ENCODE results near the gene FAM227B.
"Not testable (repeated sequence)": the region's sequence is repeated elsewhere in the genome, so short reads cannot be mapped to it uniquely, and the experiment has no call there.

FAM227B gene, protein sequence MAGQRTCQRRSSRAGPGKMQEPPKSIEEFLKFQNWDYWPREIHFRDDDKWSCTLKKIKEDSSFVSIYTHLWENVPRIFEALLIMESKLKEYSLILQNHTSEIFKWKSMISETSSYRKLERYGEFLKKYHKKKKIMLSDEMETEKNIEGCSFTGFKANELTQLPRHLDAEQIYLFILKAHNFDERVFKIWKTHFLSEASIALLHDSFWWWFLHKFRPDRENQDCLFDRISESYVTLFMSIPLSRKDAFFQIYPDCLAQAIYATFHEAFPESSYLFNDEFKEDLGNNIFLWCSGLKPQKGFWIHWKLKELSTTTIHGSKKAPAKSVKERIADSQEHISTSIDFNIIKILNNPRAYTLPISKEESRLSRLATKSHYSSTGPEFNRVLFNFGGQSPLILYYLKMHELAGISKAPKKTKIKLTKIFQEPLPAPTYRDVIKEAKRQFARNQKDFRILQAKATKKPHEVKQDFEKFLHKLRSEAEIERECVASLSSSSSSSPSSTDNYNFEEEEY

DNA sequence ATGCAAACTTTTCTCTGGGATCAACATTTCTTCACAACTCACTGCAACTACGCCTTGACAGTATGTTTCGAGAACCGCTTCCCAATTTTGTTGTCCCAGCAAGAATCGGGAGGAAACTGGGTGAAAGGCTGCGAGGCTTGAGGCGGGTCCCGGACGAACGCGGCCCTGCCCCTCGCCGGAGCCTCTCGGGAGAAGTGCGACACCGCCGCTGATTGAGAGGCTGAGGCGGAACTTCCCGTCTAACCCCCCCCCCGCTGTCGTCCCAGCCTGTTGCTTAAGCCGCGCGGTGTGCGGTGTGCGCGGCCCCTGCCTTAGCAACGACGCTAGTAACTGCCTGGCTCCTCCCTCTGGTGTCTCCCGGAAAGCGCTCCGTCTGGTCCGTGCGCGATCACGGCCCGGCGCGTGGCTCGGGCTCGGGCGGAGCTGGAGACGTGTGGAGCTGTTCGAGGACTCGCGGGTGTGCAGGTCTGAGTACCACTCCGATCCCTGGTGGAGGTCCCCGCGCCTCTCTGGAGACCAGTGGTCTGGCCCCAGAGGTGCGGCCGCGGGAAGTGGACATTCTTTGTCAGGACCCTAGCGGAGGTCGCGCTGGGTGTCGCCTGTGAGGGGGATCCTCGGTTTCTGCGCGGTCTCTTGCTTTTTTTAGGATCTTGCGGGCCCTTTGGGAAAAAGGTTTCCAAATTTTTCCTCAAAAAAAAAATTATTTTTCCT, at the start of gene FAM227B, which contains the start of gene DTWD1:
Gene FAM227B, minus strand, starts transcription at position 161 of the 711 bp plus-strand sequence. CDS start 5,647 bp downstream, outside the sequence.
Gene DTWD1, plus strand, starts transcription at position 391 of the 711 bp plus-strand sequence. CDS start 4,120 bp downstream, outside the sequence.
- DNase-seq (ENCODE audit: low spot score): peak; percentile 95

DNA sequence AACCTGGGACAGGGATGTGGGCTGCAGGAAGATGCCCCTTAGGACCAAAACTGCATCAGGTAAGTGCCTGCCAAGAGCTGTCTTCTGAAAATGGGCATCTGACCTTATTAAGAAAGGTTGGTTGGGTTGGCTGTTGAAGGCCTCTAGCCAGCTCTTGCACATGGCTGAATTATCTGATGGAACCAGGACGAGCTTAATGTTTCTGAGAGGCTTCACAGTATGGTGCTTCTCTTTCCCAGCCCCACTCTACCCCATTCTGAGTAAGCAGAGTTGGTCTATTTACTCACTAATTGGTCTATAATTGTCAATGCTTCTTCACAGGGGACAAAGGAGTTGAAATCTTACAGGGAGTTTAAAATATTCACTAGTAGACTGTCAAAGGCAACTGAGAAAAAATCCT, 48.7 kb upstream of the FAM227B start:
- no peak for DNase-seq (ENCODE audit: low spot score)

DNA sequence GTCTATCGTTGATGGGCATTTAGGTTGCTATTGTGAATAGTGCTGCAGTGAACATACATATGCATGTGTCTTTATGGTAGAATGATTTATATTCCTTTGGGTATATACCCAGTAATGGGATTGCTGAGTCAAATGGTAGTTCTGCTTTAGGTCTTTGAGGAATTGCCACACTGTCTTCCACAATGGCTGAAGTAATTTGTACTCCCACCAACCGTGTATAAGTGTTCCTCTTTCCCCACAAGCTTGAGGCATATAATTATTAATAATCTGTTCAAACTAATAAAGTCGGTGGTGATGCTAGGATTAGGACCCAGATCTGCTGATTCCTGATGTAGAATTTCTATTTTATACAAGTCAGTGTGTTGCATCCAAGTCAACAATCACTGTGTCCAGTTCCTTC, 45.9 kb upstream of the FAM227B start:
- DNase-seq (ENCODE audit: low spot score): not testable (repeated sequence)

DNA sequence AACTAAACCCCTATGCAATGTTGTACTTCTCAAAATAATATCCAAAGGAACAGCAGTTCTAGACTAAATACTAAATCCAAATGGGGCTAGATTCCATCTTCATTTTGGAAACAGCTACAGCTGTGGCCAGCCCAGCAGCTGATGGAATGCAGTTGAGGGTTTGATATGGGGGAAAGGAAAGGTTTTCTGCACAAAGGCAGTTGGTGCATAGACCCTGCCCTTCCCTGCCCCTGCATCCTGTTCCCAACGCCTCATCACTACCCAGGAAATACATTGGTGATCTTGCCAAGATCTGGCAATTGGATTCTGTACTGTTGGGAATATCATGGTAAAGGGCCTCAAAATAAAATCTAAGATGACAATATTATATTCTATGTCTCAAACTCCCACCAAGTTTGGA, 44.1 kb upstream of the FAM227B start:
- no peak for DNase-seq (ENCODE audit: low spot score)

DNA sequence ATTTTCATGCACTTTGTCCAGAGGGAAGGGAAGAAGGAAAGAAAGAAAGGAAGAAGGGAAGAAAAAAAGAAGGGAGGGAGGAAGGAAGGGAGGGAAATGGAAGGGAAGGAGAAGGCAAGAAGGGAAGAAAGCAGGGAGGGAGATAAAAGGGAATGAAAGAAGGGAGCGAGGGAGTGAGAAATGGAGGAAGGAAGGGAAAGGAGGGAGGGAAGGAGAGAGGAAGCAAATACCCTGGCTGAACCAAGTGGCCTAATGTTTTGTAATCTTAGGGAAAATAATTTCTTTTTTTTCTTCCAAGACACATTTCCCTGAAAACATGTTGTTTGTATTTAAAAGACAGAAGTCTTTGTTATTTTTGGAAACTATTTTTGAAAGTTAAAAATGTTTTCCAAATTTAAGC, 36.1 kb upstream of the FAM227B start:
- no peak for DNase-seq (ENCODE audit: low spot score)

DNA sequence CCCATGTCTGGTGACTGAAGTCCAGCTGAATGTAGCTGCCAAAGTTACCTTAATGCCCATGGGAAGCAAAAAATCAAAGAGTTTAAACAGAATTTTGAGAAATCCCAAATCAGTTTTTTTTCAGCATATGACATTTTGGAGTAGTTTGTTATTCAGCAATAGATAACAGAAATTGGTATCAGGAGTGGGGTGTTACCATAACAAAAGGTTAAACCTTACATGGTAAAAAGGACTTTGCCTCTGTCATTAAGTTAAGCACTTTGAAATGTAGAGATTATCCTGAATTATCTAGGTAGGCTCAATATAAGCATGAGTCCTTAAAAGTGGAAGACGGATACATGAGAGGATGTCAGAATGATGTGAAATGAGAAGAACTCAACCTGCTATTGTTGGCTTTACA, 32.3 kb upstream of the FAM227B start:
- no peak for DNase-seq (ENCODE audit: low spot score)

DNA sequence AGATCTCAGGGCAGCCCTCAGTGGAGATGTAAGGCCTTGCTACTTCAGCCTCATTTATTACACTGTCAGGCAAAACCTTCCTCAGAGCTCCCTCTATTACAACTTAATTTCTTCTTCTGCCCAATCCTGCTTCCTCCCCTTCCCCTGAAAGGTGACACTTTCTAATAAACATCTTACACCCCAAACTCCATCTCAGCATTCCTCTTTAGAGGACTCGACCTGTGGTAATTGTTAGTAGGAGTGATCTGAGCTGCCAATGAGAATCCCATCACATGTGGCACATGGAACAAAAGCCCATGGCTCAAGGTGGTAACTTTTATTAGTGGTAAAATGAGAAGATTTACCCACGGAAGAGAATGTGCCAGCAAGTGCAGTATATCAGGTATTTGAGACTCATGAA, 30.1 kb upstream of the FAM227B start:
- DNase-seq (ENCODE audit: low spot score): no peak

DNA sequence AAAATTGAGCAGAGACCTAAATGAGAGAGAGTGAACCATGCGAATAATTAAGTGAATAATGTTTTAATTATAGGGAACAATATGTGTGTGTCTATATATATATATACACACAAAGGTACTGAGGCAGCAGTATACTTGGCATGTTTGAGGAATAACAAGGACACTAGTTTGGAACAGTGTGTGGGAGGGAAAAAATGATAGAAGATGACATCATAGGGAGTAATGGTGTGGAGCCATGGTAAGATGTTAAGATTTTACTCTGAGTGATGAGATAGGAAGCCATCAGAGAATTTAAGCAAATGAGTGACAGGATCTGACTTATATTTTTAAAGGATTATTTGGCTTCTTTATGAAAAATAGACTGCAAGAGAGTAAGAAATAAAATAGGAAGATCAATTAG, 29.4 kb upstream of the FAM227B start:
- no peak for DNase-seq (ENCODE audit: low spot score)

DNA sequence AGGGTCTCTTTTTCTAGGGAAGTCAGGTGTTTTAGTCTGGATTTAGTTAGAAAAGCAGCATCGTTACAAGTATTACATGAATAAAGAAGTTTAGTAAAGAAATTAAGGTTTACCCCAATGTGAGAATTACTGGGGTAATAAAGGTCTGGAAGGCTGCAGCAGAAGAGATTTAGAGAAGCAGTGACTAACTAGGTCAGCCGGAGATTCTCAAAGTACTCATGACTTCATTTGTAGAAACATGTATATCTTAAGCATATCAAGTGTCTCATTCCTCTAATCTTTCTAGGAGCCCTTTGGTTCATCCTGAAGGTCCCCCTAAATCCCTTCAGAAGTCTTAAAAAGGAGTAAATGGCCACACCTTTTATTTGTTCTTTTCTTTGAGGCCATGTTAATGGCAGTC, 26.3 kb upstream of the FAM227B start:
- DNase-seq (ENCODE audit: low spot score): no peak

DNA sequence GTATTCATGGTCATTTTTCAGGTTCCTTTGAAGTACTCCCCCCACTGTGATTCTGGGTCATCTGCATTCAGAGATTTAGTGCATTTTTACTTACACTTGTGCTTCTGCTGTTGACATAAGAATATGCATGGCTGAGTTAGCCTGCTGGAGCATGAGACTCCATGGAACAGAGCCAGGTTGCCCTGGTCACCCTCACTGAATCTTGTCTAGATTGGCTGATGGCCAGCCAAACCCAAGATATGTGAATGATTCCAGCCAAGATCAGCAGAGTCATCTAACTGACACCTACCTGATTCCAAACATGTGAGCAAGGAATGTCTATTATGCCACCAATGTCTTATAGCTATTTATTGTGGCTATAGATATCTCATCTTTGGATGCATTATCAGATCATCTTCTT, 25.3 kb upstream of the FAM227B start:
- no peak for DNase-seq (ENCODE audit: low spot score)

DNA sequence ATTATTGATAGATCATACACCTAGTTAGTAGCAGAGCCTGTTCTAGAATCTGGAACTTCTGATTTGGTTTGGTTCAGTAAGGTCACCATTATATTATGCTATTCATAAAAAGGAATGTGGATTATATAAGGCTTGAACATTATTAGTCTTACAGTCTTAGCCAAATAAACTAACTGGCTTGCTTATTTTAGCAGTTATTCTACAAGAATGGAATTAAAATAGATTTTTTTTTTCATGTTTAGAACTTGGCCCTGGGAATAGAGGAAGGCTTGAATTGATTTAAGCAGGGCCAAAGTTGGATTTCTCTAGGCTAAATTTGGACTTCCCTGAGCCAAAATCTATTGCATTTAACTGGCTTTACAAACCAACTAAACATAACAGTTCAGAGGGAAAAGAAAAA, 24.7 kb upstream of the FAM227B start:
- peak; percentile 18 for DNase-seq (ENCODE audit: low spot score)

DNA sequence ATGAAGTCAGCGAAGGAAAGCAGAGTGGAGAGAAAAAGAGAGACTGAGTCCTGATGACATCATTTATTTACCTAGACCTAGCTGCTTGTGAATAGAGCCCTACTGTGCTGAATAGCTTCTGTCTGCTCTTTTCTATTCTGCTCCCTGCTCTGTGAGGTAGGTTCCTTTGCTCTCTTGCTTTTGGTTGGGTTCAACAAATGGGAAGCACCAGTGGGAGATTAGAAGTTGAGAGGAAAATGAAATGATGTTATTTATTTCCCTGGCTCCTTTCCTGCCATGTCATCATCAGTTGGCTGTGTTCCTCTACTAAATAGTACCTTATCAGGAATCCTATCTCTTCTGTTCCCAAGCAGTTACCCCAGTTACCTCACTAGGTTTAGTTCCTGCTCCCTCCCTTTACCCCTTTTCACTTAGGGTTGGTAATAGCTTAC, 23.8 kb upstream of the FAM227B start:
- no peak for DNase-seq (ENCODE audit: low spot score)

DNA sequence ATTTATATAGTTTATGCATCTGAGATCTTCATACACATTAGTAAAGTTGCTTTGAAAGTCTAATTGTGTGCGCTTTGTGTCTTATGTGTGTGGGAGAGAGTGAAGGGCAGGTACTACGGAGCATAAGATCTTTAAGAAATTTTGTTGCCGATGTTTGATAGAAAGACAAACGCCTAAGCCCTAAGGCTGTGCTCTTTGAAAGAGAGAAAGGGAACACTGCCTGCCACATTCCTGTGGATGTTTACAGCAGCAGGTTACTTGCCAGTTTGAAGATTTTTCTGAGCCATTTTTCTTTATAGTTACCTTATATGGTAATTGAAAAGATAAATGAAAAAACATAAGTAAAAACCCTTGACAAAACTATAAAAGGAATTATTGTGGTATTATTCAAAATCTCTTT, 17.2 kb upstream of the FAM227B start:
- no peak for DNase-seq (ENCODE audit: low spot score)

DNA sequence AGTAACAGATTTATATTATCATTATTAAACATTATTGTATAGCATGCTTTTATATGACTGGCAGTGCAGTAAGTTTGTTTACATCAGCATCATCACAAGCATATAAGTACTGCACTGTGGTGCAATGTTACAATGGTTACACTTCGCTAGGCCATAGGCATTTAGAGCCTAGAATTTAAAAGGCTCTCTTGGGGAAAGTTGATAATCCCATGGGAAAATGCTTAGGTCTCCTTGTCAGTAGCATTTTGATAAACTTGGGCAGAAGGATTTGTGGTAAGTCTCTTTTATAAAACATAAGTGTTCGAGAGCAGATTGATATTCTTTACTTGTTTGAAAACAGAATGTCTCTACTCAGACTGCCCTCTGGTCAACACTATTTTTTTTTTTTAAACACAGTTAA, 7.8 kb upstream of the FAM227B start:
- no peak for DNase-seq (ENCODE audit: low spot score)

DNA sequence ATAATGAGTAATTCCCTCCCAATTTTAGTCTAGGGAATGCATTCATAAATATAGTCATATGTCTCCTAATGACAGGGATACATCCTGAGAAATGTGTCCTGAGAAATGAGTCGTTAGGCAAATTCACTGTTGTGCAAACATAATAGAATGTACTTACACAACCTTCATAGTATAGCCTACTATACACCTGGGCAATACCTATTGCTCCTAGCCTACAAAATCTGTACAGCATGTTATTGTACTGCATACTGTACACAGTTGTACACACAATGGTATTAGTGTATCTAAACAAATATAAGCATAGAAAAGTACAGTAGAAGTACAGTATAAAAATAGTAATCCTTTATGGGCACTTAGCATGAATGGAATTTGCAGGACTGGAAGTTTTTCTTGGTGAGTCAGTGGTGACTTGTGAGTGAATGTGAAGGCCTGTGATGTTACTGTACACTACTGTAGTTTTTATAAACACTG, 6.8 kb upstream of the FAM227B start:
- no peak for DNase-seq (ENCODE audit: low spot score)

DNA sequence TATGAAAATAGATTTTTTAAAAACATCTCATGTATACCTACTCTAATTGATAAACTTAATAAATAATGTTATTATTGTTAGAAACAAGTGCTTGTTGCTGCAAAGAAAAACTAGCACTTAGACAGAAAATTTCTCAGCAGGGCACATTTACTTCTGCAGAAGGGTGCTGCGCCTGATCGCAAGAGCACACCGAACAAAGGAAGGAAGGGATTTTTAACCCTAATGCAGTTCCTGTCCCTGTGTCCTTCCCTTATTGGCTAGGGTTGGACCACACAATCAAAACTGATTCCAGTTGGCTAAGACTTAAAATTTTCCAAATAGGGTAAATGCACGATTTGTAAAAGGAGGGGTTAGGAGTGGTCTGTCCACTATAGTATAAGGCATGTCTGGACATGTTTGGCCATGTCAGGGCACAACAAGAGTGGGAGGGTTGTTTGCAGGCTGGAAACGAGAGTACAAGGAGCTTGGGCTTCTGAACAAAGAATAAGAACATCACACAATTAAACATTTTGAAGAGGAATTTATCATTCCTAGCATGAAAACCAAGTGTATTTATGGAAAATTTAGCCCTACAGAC, 4.9 kb upstream of the FAM227B start:
- no peak for DNase-seq (ENCODE audit: low spot score)

DNA sequence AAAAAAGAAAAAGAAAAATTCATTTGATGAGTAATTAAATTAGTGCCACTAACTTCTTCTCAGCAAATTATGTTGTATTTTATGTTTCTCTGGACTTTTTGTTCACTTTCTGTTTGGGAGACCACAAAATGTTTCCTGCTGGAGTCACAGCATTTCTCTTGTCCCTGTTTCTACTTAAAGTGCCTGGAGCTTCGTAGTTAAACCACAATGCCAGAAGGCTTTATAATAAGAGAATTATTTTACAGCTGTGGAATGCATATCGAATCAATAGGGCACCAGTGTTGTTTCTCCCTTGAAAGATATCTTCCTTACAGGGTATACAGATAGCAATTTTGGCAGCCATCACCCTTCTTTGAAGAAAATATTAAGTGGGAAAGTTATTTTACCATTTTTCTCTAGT, 3.4 kb upstream of the FAM227B start:
- DNase-seq (ENCODE audit: low spot score): no peak

DNA sequence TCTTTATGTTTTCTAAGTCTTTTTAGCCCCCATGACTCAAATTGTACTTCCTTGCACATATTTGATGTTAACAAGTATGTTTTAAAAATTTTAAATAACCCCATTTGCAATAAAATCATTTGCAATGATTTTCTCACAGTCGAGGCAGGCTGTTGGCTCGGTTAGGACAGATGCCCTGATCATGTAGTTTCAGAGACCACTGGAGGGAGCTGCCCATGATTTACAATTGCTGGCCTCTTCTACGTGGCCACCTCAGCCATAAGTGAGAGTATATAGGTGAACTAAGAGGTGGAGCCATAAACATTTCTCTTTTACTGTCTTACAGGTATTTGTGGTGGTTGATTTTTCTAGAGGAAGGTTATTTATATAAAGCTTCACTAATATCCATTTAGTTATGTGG, 1.9 kb upstream of the FAM227B start:
- peak; percentile 19 for DNase-seq (ENCODE audit: low spot score)

DNA sequence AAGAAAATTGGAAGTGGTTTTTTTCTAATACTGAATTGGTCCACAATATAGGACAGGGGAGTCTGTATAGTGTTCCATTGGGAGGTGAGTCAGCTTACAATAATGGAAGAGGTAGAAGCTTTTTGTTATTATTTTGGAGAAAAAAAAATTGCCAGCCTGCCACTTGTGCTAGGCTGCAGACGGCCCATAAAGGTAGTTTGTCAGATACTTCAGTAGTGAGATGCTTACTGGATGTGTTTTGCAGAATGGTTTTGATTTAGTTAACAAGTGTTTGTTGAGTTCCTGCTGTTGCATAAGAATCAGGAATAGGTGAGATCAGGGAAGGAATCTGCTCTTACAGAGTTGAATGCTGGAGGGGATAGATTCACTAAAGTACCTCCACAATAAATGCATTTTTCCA, 1.3 kb upstream of the FAM227B start:
- no peak for DNase-seq (ENCODE audit: low spot score)

DNA sequence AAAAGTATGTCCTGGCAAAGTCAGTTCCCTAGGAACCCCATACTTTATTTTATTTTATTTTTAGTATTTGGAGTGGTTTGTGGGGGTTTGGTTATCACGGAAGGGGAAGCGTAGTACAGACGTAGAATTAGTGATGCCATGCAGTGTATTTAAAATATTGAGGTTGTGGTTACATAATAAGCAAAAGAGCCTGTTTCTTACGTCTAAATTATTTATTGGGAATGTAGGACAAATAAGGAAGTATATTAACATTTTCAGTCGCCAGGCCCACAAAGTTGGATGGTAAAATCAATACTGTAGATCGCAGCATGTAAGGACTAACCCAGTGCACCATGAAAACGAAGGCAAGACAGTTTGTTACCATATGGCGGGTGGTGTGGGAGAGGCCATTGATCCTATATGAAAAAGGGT, 788 bp upstream of the FAM227B start:
- DNase-seq (ENCODE audit: low spot score): peak; percentile 33

DNA sequence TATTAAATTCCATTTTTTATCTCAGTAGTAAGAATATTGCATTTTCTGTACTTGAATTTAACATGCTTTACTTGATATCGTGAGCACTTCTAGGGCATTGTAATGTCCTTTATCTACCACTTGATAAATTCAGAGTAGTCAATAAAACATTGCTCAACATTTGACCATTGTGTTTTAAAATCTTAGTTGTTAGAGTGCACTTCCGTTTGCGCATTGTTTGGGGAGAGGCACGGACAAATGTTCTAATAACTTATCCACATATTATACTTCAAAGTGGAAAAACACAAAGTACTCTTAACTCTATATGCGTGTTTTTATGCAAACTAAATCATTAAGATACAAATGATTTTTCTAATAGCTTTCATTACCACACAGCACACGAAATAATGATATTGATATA, 419 bp downstream of the FAM227B start:
- peak; percentile 55 for DNase-seq (ENCODE audit: low spot score)

DNA sequence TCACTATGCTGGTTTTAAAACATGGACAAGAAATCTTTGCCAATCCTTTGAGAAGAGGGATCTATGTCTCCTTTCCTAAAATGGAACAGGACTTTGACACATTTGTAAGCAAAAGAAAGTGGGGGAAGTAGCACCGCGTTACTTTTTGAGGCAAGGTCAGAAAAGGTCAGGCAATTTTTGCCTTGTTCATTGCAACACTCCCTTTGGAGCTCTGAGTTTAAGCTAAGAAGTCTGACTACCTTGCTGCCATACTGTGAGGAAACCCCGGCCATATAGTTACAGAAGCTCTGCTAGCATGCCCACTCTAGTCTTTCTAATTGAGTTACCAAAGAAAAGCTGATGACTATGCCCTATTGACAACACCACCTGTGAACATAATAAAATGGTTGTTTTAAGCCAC, 1.4 kb downstream of the FAM227B start:
- DNase-seq (ENCODE audit: low spot score): no peak

DNA sequence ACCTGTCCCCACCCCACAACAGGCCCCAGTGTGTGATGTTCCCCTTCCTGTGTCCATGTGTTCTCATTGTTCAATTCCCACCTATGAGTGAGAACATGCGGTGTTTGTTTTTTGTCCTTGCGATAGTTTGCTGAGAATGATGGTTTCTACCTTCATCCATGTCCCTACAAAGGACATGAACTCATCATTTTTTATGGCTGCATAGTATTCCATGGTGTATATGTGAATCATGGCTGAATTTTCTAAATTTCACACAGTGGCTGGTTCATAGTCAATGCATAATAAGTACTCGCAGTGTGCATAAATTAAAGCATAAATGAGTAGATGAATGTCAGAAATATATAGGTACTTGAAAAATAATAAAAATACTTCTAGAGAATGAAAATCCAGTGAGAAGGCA, 8.4 kb downstream of the FAM227B start:
- DNase-seq (ENCODE audit: low spot score): not testable (repeated sequence)
